Measurements from ENCODE around the gene CCDC148.

DNA sequence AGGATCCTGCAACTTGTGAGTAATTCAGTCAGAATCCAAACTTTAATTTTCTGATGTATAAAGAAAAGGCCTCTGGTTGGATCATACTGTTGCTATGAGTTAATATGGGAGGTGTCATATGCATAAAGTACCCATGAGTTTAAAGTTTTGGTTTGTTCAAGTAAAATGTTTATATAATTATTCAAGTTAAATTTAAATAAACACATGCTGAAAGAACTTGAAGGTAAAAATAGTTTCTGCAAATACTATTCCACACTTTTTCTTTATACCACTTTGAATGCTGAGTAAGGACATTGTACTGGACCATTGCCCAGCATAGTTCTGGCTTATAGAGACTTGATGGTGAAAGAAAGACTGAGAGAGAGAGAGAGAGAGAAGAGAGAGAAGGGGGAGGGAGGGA is 30.9 kb upstream of the CCDC148 start:
- TF ChIP-seq, protein P1, sequence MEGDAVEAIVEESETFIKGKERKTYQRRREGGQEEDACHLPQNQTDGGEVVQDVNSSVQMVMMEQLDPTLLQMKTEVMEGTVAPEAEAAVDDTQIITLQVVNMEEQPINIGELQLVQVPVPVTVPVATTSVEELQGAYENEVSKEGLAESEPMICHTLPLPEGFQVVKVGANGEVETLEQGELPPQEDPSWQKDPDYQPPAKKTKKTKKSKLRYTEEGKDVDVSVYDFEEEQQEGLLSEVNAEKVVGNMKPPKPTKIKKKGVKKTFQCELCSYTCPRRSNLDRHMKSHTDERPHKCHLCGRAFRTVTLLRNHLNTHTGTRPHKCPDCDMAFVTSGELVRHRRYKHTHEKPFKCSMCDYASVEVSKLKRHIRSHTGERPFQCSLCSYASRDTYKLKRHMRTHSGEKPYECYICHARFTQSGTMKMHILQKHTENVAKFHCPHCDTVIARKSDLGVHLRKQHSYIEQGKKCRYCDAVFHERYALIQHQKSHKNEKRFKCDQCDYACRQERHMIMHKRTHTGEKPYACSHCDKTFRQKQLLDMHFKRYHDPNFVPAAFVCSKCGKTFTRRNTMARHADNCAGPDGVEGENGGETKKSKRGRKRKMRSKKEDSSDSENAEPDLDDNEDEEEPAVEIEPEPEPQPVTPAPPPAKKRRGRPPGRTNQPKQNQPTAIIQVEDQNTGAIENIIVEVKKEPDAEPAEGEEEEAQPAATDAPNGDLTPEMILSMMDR (conservative IDR thresholded peaks at IDR 0.05; ENCODE audit: low read depth in 2 of 2) = no peak
- TF ChIP-seq CREB1 (CRISPR knock-in tag; IDR thresholded peaks at IDR 0.05; ENCODE audit: low read depth) (no peak), EZH2 (IDR thresholded peaks at IDR 0.05; ENCODE audit: low read depth, unreplicated experiment) (no peak), POLR2AphosphoS5 (IDR thresholded peaks at IDR 0.05; ENCODE audit: low read depth) (no peak), STAT1 (IDR thresholded peaks at IDR 0.05; ENCODE audit: unreplicated experiment) (no peak), JUNB (IDR thresholded peaks at IDR 0.05; ENCODE audit: unreplicated experiment) (no peak), ZNF114 (CRISPR knock-in tag; IDR thresholded peaks at IDR 0.05) (no peak), EZH2phosphoT487 (IDR thresholded peaks at IDR 0.05; ENCODE audit: unreplicated experiment) (no peak), ZNF331 (CRISPR knock-in tag; IDR thresholded peaks at IDR 0.05; ENCODE audit: low read depth) (no peak), NANOG (IDR thresholded peaks at IDR 0.05; ENCODE audit: borderline replicate concordance) (no peak)
- TF ChIP-seq, protein P2, sequence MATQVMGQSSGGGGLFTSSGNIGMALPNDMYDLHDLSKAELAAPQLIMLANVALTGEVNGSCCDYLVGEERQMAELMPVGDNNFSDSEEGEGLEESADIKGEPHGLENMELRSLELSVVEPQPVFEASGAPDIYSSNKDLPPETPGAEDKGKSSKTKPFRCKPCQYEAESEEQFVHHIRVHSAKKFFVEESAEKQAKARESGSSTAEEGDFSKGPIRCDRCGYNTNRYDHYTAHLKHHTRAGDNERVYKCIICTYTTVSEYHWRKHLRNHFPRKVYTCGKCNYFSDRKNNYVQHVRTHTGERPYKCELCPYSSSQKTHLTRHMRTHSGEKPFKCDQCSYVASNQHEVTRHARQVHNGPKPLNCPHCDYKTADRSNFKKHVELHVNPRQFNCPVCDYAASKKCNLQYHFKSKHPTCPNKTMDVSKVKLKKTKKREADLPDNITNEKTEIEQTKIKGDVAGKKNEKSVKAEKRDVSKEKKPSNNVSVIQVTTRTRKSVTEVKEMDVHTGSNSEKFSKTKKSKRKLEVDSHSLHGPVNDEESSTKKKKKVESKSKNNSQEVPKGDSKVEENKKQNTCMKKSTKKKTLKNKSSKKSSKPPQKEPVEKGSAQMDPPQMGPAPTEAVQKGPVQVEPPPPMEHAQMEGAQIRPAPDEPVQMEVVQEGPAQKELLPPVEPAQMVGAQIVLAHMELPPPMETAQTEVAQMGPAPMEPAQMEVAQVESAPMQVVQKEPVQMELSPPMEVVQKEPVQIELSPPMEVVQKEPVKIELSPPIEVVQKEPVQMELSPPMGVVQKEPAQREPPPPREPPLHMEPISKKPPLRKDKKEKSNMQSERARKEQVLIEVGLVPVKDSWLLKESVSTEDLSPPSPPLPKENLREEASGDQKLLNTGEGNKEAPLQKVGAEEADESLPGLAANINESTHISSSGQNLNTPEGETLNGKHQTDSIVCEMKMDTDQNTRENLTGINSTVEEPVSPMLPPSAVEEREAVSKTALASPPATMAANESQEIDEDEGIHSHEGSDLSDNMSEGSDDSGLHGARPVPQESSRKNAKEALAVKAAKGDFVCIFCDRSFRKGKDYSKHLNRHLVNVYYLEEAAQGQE (IDR thresholded peaks at IDR 0.05; ENCODE audit: unreplicated experiment) = no peak
- TF ChIP-seq, protein P3, sequence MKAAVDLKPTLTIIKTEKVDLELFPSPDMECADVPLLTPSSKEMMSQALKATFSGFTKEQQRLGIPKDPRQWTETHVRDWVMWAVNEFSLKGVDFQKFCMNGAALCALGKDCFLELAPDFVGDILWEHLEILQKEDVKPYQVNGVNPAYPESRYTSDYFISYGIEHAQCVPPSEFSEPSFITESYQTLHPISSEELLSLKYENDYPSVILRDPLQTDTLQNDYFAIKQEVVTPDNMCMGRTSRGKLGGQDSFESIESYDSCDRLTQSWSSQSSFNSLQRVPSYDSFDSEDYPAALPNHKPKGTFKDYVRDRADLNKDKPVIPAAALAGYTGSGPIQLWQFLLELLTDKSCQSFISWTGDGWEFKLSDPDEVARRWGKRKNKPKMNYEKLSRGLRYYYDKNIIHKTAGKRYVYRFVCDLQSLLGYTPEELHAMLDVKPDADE (IDR thresholded peaks at IDR 0.05) = no peak

All from GM23338 (cell line).